HEK293T (cell line): Measurements from ENCODE around the gene RFNG.

Source experiments
- CTCF ChIA-PET: fragments of 350-600 bp; formaldehyde crosslinking; extraction: SDS; loops from one replicate; lab custom pipeline; 2021; ENCODE audit warnings: antibody characterized with exemption, inconsistent platforms; lab: Yijun Ruan, JAX
- POLR2A ChIA-PET: fragments of 350-600 bp; formaldehyde crosslinking; extraction: SDS; loops from one replicate; lab custom pipeline; 2020; ENCODE audit warnings: antibody characterized with exemption, inconsistent platforms; lab: Yijun Ruan, JAX
- DNase-seq: peaks from one replicate; pipeline ENCODE4 v3.0.0; 2012; ENCODE audit warnings: mixed read lengths; ENCODE audit errors: extremely low spot score
- ARNT ChIP-seq: fragments of 450-650 bp; IDR thresholded peaks from 2 replicates; pipeline ENCODE4 v1.6.1; 2017; ENCODE audit warnings: mild to moderate bottlenecking
- BHLHE40 ChIP-seq: fragments of 450-650 bp; IDR thresholded peaks from 2 replicates; pipeline ENCODE4 v1.6.1; 2016; ENCODE audit warnings: mild to moderate bottlenecking, moderate library complexity, borderline replicate concordance
- CTBP1 ChIP-seq: fragments of 450-650 bp; IDR thresholded peaks from 2 replicates; pipeline ENCODE4 v1.6.1; 2016; ENCODE audit warnings: borderline replicate concordance
- ELF4 ChIP-seq: fragments of 450-650 bp; IDR thresholded peaks from 2 replicates; pipeline ENCODE4 v1.6.1; 2017; ENCODE audit warnings: antibody characterized with exemption
- FOXA1 ChIP-seq: fragments of 450-650 bp; IDR thresholded peaks from 2 replicates; pipeline ENCODE4 v1.6.1; 2016; ENCODE audit warnings: mild to moderate bottlenecking
- FOXK2 ChIP-seq: fragments of 450-650 bp; IDR thresholded peaks from 2 replicates; pipeline ENCODE4 v1.6.1; 2016; ENCODE audit warnings: mild to moderate bottlenecking
- FOXM1 ChIP-seq: fragments of 450-650 bp; IDR thresholded peaks from 2 replicates; pipeline ENCODE4 v1.6.1; 2017; ENCODE audit warnings: mild to moderate bottlenecking, borderline replicate concordance
- HDGF ChIP-seq: fragments of 450-650 bp; IDR thresholded peaks from 2 replicates; pipeline ENCODE4 v1.6.1; 2017; ENCODE audit warnings: antibody characterized with exemption, borderline replicate concordance
- L3MBTL2 ChIP-seq: fragments of 450-650 bp; conservative IDR thresholded peaks from 2 replicates; pipeline ENCODE4 v1.6.1; 2016; ENCODE audit warnings: mild to moderate bottlenecking
- LEF1 ChIP-seq: fragments of 450-650 bp; IDR thresholded peaks from 2 replicates; pipeline ENCODE4 v1.6.1; 2017; ENCODE audit warnings: mild to moderate bottlenecking, borderline replicate concordance
- NFRKB ChIP-seq: fragments of 450-650 bp; IDR thresholded peaks from 2 replicates; pipeline ENCODE4 v1.6.1; 2016; ENCODE audit warnings: mild to moderate bottlenecking, moderate library complexity
- SP1 ChIP-seq: fragments of 450-650 bp; IDR thresholded peaks from 2 replicates; pipeline ENCODE4 v1.6.1; 2017
- SUZ12 ChIP-seq: fragments of 450-650 bp; IDR thresholded peaks from 2 replicates; pipeline ENCODE4 v1.6.1; 2016; ENCODE audit warnings: mild to moderate bottlenecking
- TARDBP ChIP-seq: fragments of 450-650 bp; IDR thresholded peaks from 2 replicates; pipeline ENCODE4 v1.6.1; 2016
- ZNF384 ChIP-seq: fragments of 450-650 bp; IDR thresholded peaks from 2 replicates; pipeline ENCODE4 v1.6.1; 2016
- TF ChIP-seq, protein P1 (sequence below): fragments of 450-650 bp; IDR thresholded peaks from 2 replicates; pipeline ENCODE4 v1.6.1; 2016

RFNG gene

DNA sequence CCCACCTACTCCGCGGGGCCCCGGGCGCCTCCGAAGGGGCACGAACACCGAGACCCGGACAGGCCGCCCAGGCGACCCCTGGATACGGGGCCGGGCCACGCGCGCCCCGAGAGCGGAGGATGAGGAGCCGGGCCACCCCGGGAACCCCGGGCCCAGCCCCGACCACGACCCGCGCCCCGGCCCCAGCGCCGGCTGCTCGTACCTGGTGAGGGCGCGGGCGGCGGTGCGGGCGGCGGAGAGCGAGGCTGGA lies 46.2 kb upstream of the RFNG start:
- no peak for DNase-seq
- ChIA-PET CTCF (no interaction called here), POLR2A (interaction anchor here (1.1 to 4.1 kb wide), 17 partner anchors 9 to 121 kb away, joined by 3 to 34 read pairs (median 5); partner anchors contain the start of genes ASPSCR1, DCXR, DUS1L and RAC3)
- no peak for TF ChIP-seq BHLHE40
- TF ChIP-seq FOXK2 = no peak
- TF ChIP-seq, protein P1, sequence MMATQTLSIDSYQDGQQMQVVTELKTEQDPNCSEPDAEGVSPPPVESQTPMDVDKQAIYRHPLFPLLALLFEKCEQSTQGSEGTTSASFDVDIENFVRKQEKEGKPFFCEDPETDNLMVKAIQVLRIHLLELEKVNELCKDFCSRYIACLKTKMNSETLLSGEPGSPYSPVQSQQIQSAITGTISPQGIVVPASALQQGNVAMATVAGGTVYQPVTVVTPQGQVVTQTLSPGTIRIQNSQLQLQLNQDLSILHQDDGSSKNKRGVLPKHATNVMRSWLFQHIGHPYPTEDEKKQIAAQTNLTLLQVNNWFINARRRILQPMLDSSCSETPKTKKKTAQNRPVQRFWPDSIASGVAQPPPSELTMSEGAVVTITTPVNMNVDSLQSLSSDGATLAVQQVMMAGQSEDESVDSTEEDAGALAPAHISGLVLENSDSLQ = no peak
- TF ChIP-seq LEF1 = 0 out of 2 replicates have a peak, but pooled peaks have one; percentile 8
- no peak for TF ChIP-seq ZNF384
- TF ChIP-seq ARNT = 0 out of 2 replicates have a peak, but pooled peaks have one; percentile 50
- no peak for TF ChIP-seq TARDBP
- no peak for TF ChIP-seq FOXA1
- TF ChIP-seq FOXM1 = 0 out of 2 replicates have a peak, but pooled peaks have one; percentile 36
- no peak for TF ChIP-seq CTBP1

DNA sequence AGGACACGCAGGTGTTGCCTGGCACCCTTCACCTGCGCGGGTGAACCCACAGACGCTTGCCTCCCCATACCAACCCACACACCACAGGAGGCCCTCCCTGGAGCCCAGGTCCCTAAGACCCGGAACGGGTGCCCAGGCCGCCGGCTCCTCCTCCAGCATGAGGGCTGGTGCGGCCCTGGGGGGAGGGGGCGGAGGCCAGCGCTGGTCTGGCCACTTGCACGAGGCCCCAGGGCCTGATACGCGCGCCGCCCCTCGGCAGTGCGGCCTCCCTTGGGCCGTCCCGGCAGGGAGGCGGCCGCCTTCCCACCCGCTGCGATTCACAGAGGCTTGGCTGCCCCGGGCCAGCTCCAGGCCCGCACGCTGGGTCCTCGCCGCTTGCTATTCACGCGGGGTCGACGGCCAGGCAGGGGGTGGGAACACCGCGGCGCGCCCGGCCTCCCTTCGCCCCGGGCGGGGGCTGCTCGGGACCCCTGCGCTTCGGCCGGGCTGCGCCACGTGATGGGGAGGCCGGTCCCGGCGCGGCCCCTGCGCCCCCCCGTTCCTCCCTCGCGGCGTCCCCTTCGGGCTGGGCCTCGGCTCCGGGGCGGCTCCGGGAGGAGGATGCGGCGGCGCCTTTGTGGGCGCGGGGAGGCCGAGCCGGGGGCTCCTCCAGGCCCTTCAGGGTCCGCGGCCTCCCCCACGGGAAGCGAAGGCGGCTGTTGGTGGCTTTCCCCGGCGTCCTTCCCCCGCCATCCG lies 45.7 kb upstream of the RFNG start:
- CTCF ChIA-PET = no interaction called here
- DNase-seq = peak; percentile 42
- POLR2A ChIA-PET = interaction anchor here (0.6 to 4.1 kb wide), 17 partner anchors 9 to 120 kb away, joined by 3 to 34 read pairs (median 5); partner anchors contain the start of genes ASPSCR1, DCXR, DUS1L and RAC3

DNA sequence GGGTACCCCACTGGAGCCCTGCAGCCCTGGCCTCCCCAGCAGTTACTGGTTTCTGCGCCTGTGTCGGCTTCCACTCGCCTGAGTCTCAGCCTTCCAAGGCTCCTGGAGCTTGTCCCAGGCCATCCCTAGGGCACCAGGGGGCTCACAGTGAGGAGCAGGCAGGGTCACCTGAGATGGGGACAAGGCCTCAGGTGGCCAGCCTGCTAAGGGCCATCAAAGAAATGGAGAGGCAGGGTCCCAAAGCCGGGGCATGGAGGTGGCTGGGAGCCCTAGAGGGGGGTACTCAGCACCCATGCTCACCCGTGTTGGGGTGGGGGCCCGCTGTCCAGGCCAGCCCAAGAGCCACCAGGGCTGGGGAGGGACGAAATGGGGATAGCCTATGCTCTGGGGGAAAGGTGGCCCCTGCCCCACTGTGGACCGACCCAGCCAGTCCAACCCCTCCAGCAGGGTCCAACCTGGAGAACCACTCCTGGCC lies 45.1 kb upstream of the RFNG start:
- no peak for DNase-seq
- ChIA-PET POLR2A (interaction anchor here (0.6 to 4.1 kb wide), 6 partner anchors 10 to 69 kb away, joined by 3 to 34 read pairs (median 3); partner anchors contain the start of genes DUS1L and RAC3), CTCF (no interaction called here)
- TF ChIP-seq CTBP1 = no peak
- no peak for TF ChIP-seq L3MBTL2
- TF ChIP-seq HDGF = no peak
- TF ChIP-seq NFRKB = no peak
- no peak for TF ChIP-seq TARDBP

More for the DNA sequence above, 45.7 kb upstream of the RFNG start:
- TF ChIP-seq LEF1 = no peak
- TF ChIP-seq TARDBP = no peak
- no peak for TF ChIP-seq ARNT
- TF ChIP-seq L3MBTL2 = no peak
- TF ChIP-seq ZNF384 = no peak
- no peak for TF ChIP-seq FOXA1

DNA sequence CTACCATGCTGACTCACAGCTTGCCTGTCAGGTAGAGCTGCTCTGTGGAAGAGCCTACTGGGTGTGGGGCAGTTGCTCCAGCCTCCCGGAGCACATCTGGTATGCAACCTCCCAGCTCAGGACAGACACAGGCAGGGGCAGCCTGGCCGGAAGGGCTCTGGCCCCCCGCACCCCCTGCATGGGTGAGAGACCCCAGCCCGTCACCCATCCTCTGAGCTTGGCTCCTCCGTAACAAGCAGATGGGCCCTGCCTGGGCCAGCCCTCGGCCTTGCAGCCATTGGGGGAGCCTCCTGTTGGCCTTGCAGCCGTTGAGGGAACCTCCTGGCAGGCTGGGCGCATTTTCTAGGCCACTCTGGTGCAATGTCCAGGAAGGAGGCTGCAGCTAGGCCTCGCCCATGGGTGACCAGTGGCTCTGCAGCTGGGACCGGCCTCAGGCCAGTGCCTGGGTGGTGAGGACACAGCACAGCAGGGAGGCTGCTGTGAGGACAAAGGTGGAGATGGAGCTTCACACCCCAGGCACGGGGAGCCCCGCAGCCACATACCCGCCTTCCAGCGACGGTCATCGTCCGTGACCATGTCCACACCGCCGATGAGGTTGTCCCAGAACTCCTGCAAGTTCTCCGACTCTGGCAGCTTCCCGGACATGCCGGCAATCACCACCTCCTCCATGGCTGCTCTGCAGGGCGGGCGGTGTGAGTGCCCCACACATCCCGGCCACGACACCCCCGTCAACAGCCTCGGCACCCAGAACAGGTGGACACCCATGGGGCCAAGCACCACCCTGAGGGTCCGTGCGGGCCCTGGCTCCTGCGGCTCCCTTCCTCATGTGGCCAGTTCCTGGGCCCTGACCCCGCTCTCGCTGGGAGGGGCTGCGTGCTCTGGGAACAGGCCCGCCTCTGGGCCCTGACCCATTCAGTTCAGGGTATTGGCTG lies 44.4 kb upstream of the RFNG start:
- ChIA-PET CTCF (no interaction called here), POLR2A (interaction anchor here (0.8 to 1.5 kb wide), 6 partner anchors 11 to 263 kb away, joined by 3 read pairs; partner anchors contain the start of genes DUS1L and MCRIP1)
- no peak for TF ChIP-seq FOXM1
- TF ChIP-seq ZNF384 = no peak
- TF ChIP-seq, protein P1 = no peak
- no peak for TF ChIP-seq SUZ12
- TF ChIP-seq CTBP1 = no peak
- no peak for TF ChIP-seq SP1
- no peak for TF ChIP-seq BHLHE40
- no peak for TF ChIP-seq HDGF
- TF ChIP-seq LEF1 = no peak
- no peak for TF ChIP-seq ELF4
- DNase-seq = no peak

DNA sequence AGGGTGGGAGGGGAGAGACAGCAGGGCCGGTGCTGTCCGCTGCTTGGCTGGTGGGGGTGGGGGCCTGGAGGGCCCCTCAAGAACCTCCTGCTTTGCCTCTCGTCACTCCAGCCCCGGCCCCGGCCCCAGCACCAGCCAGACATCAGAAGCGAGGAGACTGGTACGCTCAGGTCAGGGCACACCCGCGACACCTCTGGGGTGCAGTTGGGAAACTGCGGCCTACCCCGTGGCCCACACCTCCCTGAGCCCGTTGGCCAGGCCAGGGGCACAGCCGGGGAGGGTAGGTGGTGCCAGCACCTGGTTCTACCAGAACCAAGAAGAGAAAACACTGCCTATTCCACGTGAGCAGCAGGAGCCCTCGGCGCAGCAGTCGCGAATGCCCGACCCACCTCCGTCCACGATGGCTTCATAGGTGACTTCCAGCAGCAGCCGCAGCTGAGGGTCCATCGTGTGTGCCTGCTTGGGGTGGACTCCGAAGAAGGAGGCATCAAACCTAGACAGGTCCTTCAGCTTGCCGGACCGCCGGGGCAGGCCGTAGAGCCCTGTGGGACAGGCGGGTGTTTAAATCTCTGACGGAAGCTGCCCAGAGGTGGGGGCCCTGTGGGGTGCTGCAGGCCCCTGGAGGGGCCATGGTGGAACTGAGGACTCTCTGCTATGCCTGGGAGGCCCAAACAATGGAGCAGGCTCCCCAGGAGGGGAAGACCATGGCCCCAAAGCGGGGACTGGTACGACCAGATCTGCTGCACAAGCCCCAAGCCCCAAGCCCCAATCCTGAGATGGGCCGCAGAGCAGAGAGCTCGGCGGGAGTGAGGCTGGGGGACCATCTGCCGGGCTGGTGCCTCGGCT lies 43.5 kb upstream of the RFNG start:
- DNase-seq = no peak
- POLR2A ChIA-PET = interaction anchor here (0.8 to 1.5 kb wide), 4 partner anchors 10 to 262 kb away, joined by 3 read pairs; partner anchors contain the start of genes DUS1L and MCRIP1
- CTCF ChIA-PET = no interaction called here
- no peak for TF ChIP-seq NFRKB
- TF ChIP-seq FOXM1 = no peak
- TF ChIP-seq CTBP1 = no peak
